Measurements from ENCODE around the gene CTLA4. TPM values are rescaled to one million over a fixed set of nuclear protein-coding genes. Genes with fewer than 3 reads are reported as not detected.
"Not testable (repeated sequence)": the region's sequence is repeated elsewhere in the genome, so short reads cannot be mapped to it uniquely, and the experiment has no call there.

The CTLA4 gene
- total RNA-seq, 2 experiments from 2014 or later: not detected

GRCh38 chr2:203878063-203878462 lies 10.5 kb downstream of the CTLA4 start:
- no TSS peak for BruUV-seq (replicated peaks)

GRCh38 chr2:203880557-203881125 lies 13.1 kb downstream of the CTLA4 start:
- Histone ChIP-seq H3K36me3 (ENCODE audit: insufficient read depth, low read length) (no peaks in the 10 kb centered on the region), H3K4me2 (ENCODE audit: low read length) (no peak overlapping the region), H3K4me1 (ENCODE audit: insufficient read depth, low read length, poor library complexity, severe bottlenecking) (no peaks in the 10 kb centered on the region), H3K9me3 (ENCODE audit: low read length) (no peaks in the 10 kb centered on the region), H4K20me1 (ENCODE audit: insufficient read depth, low read length) (no peaks in the 10 kb centered on the region), H3K79me2 (ENCODE audit: insufficient read depth, low read depth, low read length) (no peaks in the 10 kb centered on the region), H3K27ac (ENCODE audit: low read depth, low read length, poor library complexity, severe bottlenecking) (no peak overlapping the region), H2AFZ (ENCODE audit: low read length) (no peak overlapping the region), H3K4me3 (ENCODE audit: low read depth, low read length, poor library complexity, severe bottlenecking) (no peak overlapping the region), H3K9me2 (ENCODE audit: insufficient read depth, low read length) (no peaks in the 10 kb centered on the region)
- intact Hi-C loops (cut with micrococcal nuclease; ENCODE audit: unreplicated experiment): no loop called here
- no peak for TF ChIP-seq EZH2phosphoT487 (IDR thresholded peaks at IDR 0.05; ENCODE audit: borderline replicate concordance, low read depth, low read length)
- TF ChIP-seq CTCF (conservative IDR thresholded peaks at IDR 0.05; ENCODE audit: low read length): no peak
- ChIA-PET POLR2A (no interaction called here), CTCF (ENCODE audit: unreplicated experiment) (no interaction called here)
- no peak for DNase-seq (ENCODE audit: low spot score)
- no TSS peak for BruUV-seq (replicated peaks)

More at GRCh38 chr2:203878063-203878462, 10.5 kb downstream of the CTLA4 start:
- no peaks in the 10 kb centered on the region for H3K79me2 ChIP-seq (ENCODE audit: insufficient read depth, low read depth, low read length)
- H3K4me1 ChIP-seq (ENCODE audit: insufficient read depth, low read length, poor library complexity, severe bottlenecking): peaks cover 11% of the 10 kb centered on the region
- H3K9me3 ChIP-seq (ENCODE audit: low read length): no peaks in the 10 kb centered on the region
- POLR2A ChIA-PET: interaction anchor here (0.6 kb wide), 1 partner anchor 504 kb away, joined by 4 read pairs; no protein-coding TSS in a partner anchor
- H4K20me1 ChIP-seq (ENCODE audit: insufficient read depth, low read length): no peaks in the 10 kb centered on the region
- H3K36me3 ChIP-seq (ENCODE audit: insufficient read depth, low read length): no peaks in the 10 kb centered on the region
- no peak overlapping the region for H3K4me3 ChIP-seq (ENCODE audit: low read depth, low read length, poor library complexity, severe bottlenecking)
- no peak for DNase-seq (ENCODE audit: low spot score)
- H3K9me2 ChIP-seq (ENCODE audit: insufficient read depth, low read length): no peaks in the 10 kb centered on the region
- no peak for TF ChIP-seq CTCF (conservative IDR thresholded peaks at IDR 0.05; ENCODE audit: low read length)
- TF ChIP-seq EZH2phosphoT487 (IDR thresholded peaks at IDR 0.05; ENCODE audit: borderline replicate concordance, low read depth, low read length): no peak
- intact Hi-C loops (cut with micrococcal nuclease; ENCODE audit: unreplicated experiment): no loop called here
- no peak overlapping the region for H3K27ac ChIP-seq (ENCODE audit: low read depth, low read length, poor library complexity, severe bottlenecking)
- no peak overlapping the region for H3K4me2 ChIP-seq (ENCODE audit: low read length)
- no peak overlapping the region for H2AFZ ChIP-seq (ENCODE audit: low read length)
- CTCF ChIA-PET (ENCODE audit: unreplicated experiment): no interaction called here

GRCh38 chr2:203881185-203881584 lies 13.6 kb downstream of the CTLA4 start:
- CTCF ChIA-PET (ENCODE audit: unreplicated experiment): interaction anchor here (0.6 to 1.0 kb wide), 2 partner anchors 16 to 343 kb away, joined by 3 to 4 read pairs; no protein-coding TSS in a partner anchor
- H3K9me2 ChIP-seq (ENCODE audit: insufficient read depth, low read length); H3K79me2 ChIP-seq (ENCODE audit: insufficient read depth, low read depth, low read length); H2AFZ ChIP-seq (ENCODE audit: low read length); H4K20me1 ChIP-seq (ENCODE audit: insufficient read depth, low read length); BruUV-seq (replicated peaks); H3K4me3 ChIP-seq (ENCODE audit: low read depth, low read length, poor library complexity, severe bottlenecking); DNase-seq (ENCODE audit: low spot score); H3K36me3 ChIP-seq (ENCODE audit: insufficient read depth, low read length); H3K4me2 ChIP-seq (ENCODE audit: low read length); intact Hi-C loops (cut with micrococcal nuclease; ENCODE audit: unreplicated experiment); H3K9me3 ChIP-seq (ENCODE audit: low read length); H3K27ac ChIP-seq (ENCODE audit: low read depth, low read length, poor library complexity, severe bottlenecking); H3K4me1 ChIP-seq (ENCODE audit: insufficient read depth, low read length, poor library complexity, severe bottlenecking): not testable (repeated sequence)
- POLR2A ChIA-PET: interaction anchor here (1.0 kb wide), 1 partner anchor 9 kb away, joined by 3 read pairs; no protein-coding TSS in a partner anchor

Measured in OCI-LY7 (cell line).